GM12878 (cell line): ENCODE data around the gene ZNF775. TPM values are rescaled to one million over a fixed set of nuclear protein-coding genes. Genes with fewer than 3 reads are reported as not detected.

ENCODE experiments used
- ATAC-seq: fragments of 200-7000 bp; cut with Tn5 transposase; 3 replicates; pipeline ENCODE4 v1.9.1; 2020; ENCODE audit warnings: mild to moderate bottlenecking, moderate library complexity
- BruUV-seq: library from RNA; stranded (reverse); fragments of 400-500 nt; replicated peaks from 2 replicates; lab custom pipeline; 2021; lab: Mats Ljungman, UMichigan
- CTCF ChIA-PET: fragments of 300-600 bp; sonication (Branson Sonifier 250); formaldehyde crosslinking; extraction: SDS; loops from one replicate; lab custom pipeline; 2021; ENCODE audit warnings: inconsistent platforms; lab: Yijun Ruan, JAX
- POLR2A ChIA-PET: fragments of 350-600 bp; formaldehyde crosslinking; extraction: SDS; loops from one replicate; lab custom pipeline; 2021; ENCODE audit warnings: inconsistent platforms; lab: Charles Lee
- RAD21 ChIA-PET: fragments of 300-600 bp; sonication (Branson Sonifier 250); formaldehyde crosslinking; loops from one replicate; lab custom pipeline; 2023; ENCODE audit warnings: antibody characterized with exemption; ENCODE audit not compliant: unreplicated experiment; lab: Charles Lee
- SMC1A ChIA-PET: fragments of 300-600 bp; sonication (Branson Sonifier 250); formaldehyde crosslinking; loops from one replicate; lab custom pipeline; 2023; ENCODE audit not compliant: unreplicated experiment, uncharacterized antibody; lab: Charles Lee
- DNase-seq: peaks from one replicate; pipeline ENCODE4 v3.0.0-alpha.2; 2011; ENCODE audit warnings: low read depth, low spot score
- FAIRE-seq: peaks from 3 replicates; lab custom pipeline; 2011; peaks lifted over from hg19 to GRCh38; lab: Jason Lieb, UNC
- H2AFZ ChIP-seq: 2 replicates; pipeline ENCODE4 v1.6.0; 2011; ENCODE audit warnings: low read depth, low read length, control low read depth; ENCODE audit not compliant: control insufficient read depth
- H3K27ac ChIP-seq: 2 replicates; pipeline ENCODE4 v1.5.1; 2011; ENCODE audit warnings: control low read depth; ENCODE audit not compliant: control insufficient read depth, insufficient read depth
- H3K27me3 ChIP-seq, 2 experiments: replicated peaks in 1 of 2; 2 replicates each; pipeline versions ENCODE4 v1.6.0 to v1.6.1; 2011; ENCODE audit warnings: low read length in 1 of 2; ENCODE audit not compliant: control insufficient read depth in 2 of 2, insufficient read depth in 2 of 2
- H3K36me3 ChIP-seq, 2 experiments: 2 replicates each; pipeline ENCODE4 v1.5.1; 2011; ENCODE audit warnings: low read length in 1 of 2; ENCODE audit not compliant: control insufficient read depth in 2 of 2, insufficient read depth in 2 of 2
- H3K4me1 ChIP-seq: 2 replicates; pipeline ENCODE4 v1.6.1; 2011; ENCODE audit warnings: mild to moderate bottlenecking, low read length, moderate library complexity, mixed read lengths; ENCODE audit not compliant: control insufficient read depth, insufficient read depth
- H3K4me2 ChIP-seq: 2 replicates; pipeline ENCODE4 v1.6.0; 2011; ENCODE audit warnings: control low read depth; ENCODE audit not compliant: control insufficient read depth, insufficient read depth
- H3K4me3 ChIP-seq: fragments of 200-600 bp; sonication (generic); 2 replicates; pipeline ENCODE4 v1.5.1; 2016
- H3K79me2 ChIP-seq: 2 replicates; pipeline ENCODE4 v1.6.0; 2011; ENCODE audit warnings: low read length; ENCODE audit not compliant: control insufficient read depth, insufficient read depth
- H3K9ac ChIP-seq: 2 replicates; pipeline ENCODE4 v1.8.0; 2011; ENCODE audit warnings: low read length, control low read depth, mixed read lengths; ENCODE audit not compliant: control insufficient read depth, insufficient read depth
- H3K9me3 ChIP-seq: replicated peaks from 3 replicates; pipeline ENCODE4 v1.5.1; 2011; ENCODE audit warnings: mild to moderate bottlenecking, low read length; ENCODE audit not compliant: control insufficient read depth, insufficient read depth
- H4K20me1 ChIP-seq: 2 replicates; pipeline ENCODE4 v1.6.0; 2011; ENCODE audit not compliant: control insufficient read depth, insufficient read depth
- CHD1 ChIP-seq: IDR thresholded peaks from 2 replicates; pipeline ENCODE4 v1.6.1; 2012; ENCODE audit warnings: low read depth, low read length, improper control_type of control experiment
- CTCF ChIP-seq, 3 experiments: IDR thresholded peaks in 2 of 3; conservative IDR thresholded peaks in 1 of 3; 2 replicates each; pipeline ENCODE4 v1.5.1; 2011; ENCODE audit warnings: low read depth in 3 of 3, low read length in 3 of 3, mild to moderate bottlenecking in 3 of 3, control low read depth in 2 of 3, moderate library complexity in 2 of 3, inconsistent platforms in 1 of 3, mixed read lengths in 1 of 3; ENCODE audit not compliant: control insufficient read depth in 2 of 3, insufficient read depth in 1 of 3; ENCODE audit errors: extremely low read depth in 1 of 3
- CUX1 ChIP-seq: IDR thresholded peaks from 2 replicates; pipeline ENCODE4 v1.6.1; 2012; ENCODE audit warnings: improper control_type of control experiment, low read depth, low read length; ENCODE audit not compliant: insufficient replicate concordance
- DPF2 ChIP-seq: fragments of 450-650 bp; IDR thresholded peaks from 2 replicates; pipeline ENCODE4 v1.6.1; 2017; ENCODE audit warnings: mild to moderate bottlenecking
- ETV6 ChIP-seq, 2 experiments: fragments of 450-650 bp in 1 of 2; IDR thresholded peaks in 1 of 2; conservative IDR thresholded peaks in 1 of 2; 2 replicates each; pipeline ENCODE4 v1.6.1; 2014; ENCODE audit warnings: antibody characterized with exemption in 1 of 2, borderline replicate concordance in 1 of 2, low read depth in 1 of 2, mild to moderate bottlenecking in 1 of 2, moderate library complexity in 1 of 2
- IKZF1 ChIP-seq: fragments of 450-650 bp; conservative IDR thresholded peaks from 2 replicates; pipeline ENCODE4 v1.6.1; 2017; ENCODE audit warnings: antibody characterized with exemption, mild to moderate bottlenecking
- JUNB ChIP-seq: IDR thresholded peaks from 2 replicates; pipeline ENCODE4 v1.6.1; 2016; ENCODE audit warnings: antibody characterized with exemption, mild to moderate bottlenecking
- MTA2 ChIP-seq: fragments of 450-650 bp; IDR thresholded peaks from 2 replicates; pipeline ENCODE4 v1.6.1; 2016; ENCODE audit warnings: low read depth, mild to moderate bottlenecking, moderate library complexity
- MYB ChIP-seq: fragments of 150-350 bp; IDR thresholded peaks from 2 replicates; pipeline ENCODE4 v1.6.1; 2014; ENCODE audit warnings: mild to moderate bottlenecking, low read depth, low read length, borderline replicate concordance
- NBN ChIP-seq: fragments of 450-650 bp; IDR thresholded peaks from 2 replicates; pipeline ENCODE4 v1.6.1; 2016
- POLR2A ChIP-seq: IDR thresholded peaks from 2 replicates; pipeline ENCODE4 v1.6.1; 2011; ENCODE audit warnings: low read depth, mild to moderate bottlenecking, low read length
- RAD51 ChIP-seq: fragments of 450-650 bp; IDR thresholded peaks from 2 replicates; pipeline ENCODE4 v1.6.1; 2016; ENCODE audit warnings: moderate library complexity, mild to moderate bottlenecking, inconsistent platforms
- SPI1 ChIP-seq: IDR thresholded peaks from 2 replicates; pipeline ENCODE4 v1.6.1; 2011; ENCODE audit warnings: low read depth, mild to moderate bottlenecking, low read length, moderate library complexity, borderline replicate concordance; ENCODE audit not compliant: insufficient read depth
- ZNF687 ChIP-seq: fragments of 450-650 bp; IDR thresholded peaks from 2 replicates; pipeline ENCODE4 v1.6.1; 2017; ENCODE audit warnings: mild to moderate bottlenecking, moderate library complexity
- WGBS: methylation state at CpG from one replicate; pipeline ENCODE4 v1.1.6; 2016; ENCODE audit warnings: low lambda C conversion rate; ENCODE audit not compliant: insufficient replicate concordance, insufficient coverage; ENCODE audit errors: missing lambda C conversion rate; 5-methylcytosine and 5-hydroxymethylcytosine counted together
- in situ Hi-C: fragments of 300-500 bp; cut with MboI; formaldehyde crosslinking; loops from 9 replicates; pipeline ENCODE4 v1.14.3; 2018; ENCODE audit warnings: mixed read lengths
- intact Hi-C: fragments of 100-400 bp; cut with micrococcal nuclease; formaldehyde crosslinking; loops from one replicate; pipeline ENCODE4 v1.14.2; 2022; ENCODE audit not compliant: unreplicated experiment
- polyA plus RNA-seq, 11 experiments: library from polyadenylated mRNA; depleted of rRNA in 4 of 11; unstranded in 6 of 11; stranded (reverse) in 5 of 11; fragments of >200 nt; fragmentation: Nextera tagmentation in 4 of 11; fragmentation: Illumina TruSeq in 1 of 11; extraction: Ambion mirVana in 4 of 11; extraction: Trizol in 1 of 11; gene quantifications; 1 replicate in 1 of 11; 2 replicates in 10 of 11; pipeline versions ENCODE4 v1.2.1 to v1.2.3, GENCODE V29; 2011 to 2016; ENCODE audit warnings: inconsistent platforms in 2 of 11, missing spikeins in 2 of 11, low read depth in 1 of 11
- total RNA-seq, 4 experiments: library from RNA; depleted of rRNA in 3 of 4; stranded (reverse); fragments of >200 nt in 3 of 4; fragmentation: Illumina TruSeq in 1 of 4; extraction: Trizol in 1 of 4; gene quantifications; 2 replicates each; pipeline versions ENCODE4 v1.2.1 to v1.2.3, GENCODE V29; 2013 to 2021

ZNF775 gene
- total and polyA plus RNA-seq, 10 of the 15 experiments (the other 5 are each of a cell fraction or from before 2014, with no cell fraction given): 0.05 to 14.3 (median 2.1) TPM

- Histone ChIP-seq H3K79me2 (peaks cover 2% of the 10 kb centered on the region), H3K9ac (no peak overlapping the region), H3K4me3 (no peak overlapping the region), H3K9me3 (no peaks in the 10 kb centered on the region), H4K20me1 (no peaks in the 10 kb centered on the region; the same call in 1 of the 2 replicates), H3K4me1 (peaks cover 6% of the 10 kb centered on the region), H2AFZ (no peak overlapping the region), H3K27ac (no peak overlapping the region), H3K36me3 (peaks cover 6 to 12% of the 10 kb centered on the region in 2 experiments; a peak in 3 of 4 replicates), H3K27me3 (no peaks in the 10 kb centered on the region), H3K4me2 (no peak overlapping the region)
- intact Hi-C loops: no loop called here
- DNase-seq (no peak), FAIRE-seq (no peak), ATAC-seq (no peak)
- SMC1A ChIA-PET: no interaction called here
- RAD21 ChIA-PET: no interaction called here
- no TSS peak for BruUV-seq
- POLR2A ChIA-PET: no interaction called here
- in situ Hi-C loops: no loop called here
- 96% methylated on average over 7 of the region's 7 CpGs for WGBS
- CTCF ChIA-PET: no interaction called here
- TF ChIP-seq ETV6 (conservative IDR thresholded peaks at IDR 0.05 in 1 of 2, IDR thresholded peaks at IDR 0.05 in 1 of 2; ENCODE audit: borderline replicate concordance in 1 of 2, low read depth in 1 of 2) (no peak), MYB (no peak), MTA2 (no peak), RAD51 (no peak), ZNF687 (no peak), CTCF (IDR thresholded peaks at IDR 0.05 in 2 of 3, conservative IDR thresholded peaks at IDR 0.05 in 1 of 3; ENCODE audit: control insufficient read depth in 2 of 3, extremely low read depth in 1 of 3, insufficient read depth in 1 of 3, low read depth in 3 of 3, low read length in 3 of 3) (no peak), DPF2 (no peak), SPI1 (no peak), CHD1 (no peak), IKZF1 (no peak), NBN (no peak), JUNB (no peak), POLR2A (no peak), CUX1 (no peak)
Observed at GRCh38 chr7:150390205-150390604, 11.1 kb downstream of the ZNF775 start.
